SK-N-SH (cell line): ENCODE measurements around the gene SLC22A15. TPM values are rescaled to one million over a fixed set of nuclear protein-coding genes. Genes with fewer than 3 reads are reported as not detected.

Experiments used
- CTCF ChIA-PET: fragments of 300-600, 350-600 bp; formaldehyde crosslinking; extraction: SDS; loops from one replicate; lab custom pipeline; 2021; lab: Yijun Ruan, JAX
- POLR2A ChIA-PET: fragments of 350-600 bp; sonication (Branson Sonifier 250); formaldehyde crosslinking; extraction: SDS; loops from one replicate; lab custom pipeline; 2020; ENCODE audit warnings: antibody characterized with exemption, inconsistent platforms; lab: Yijun Ruan, JAX
- DNase-seq: peaks from one replicate; pipeline ENCODE4 v3.0.0; 2012
- H2AFZ ChIP-seq: fragments of 200-600 bp; sonication (generic); 2 replicates; pipeline ENCODE4 v1.8.1; 2016; ENCODE audit warnings: antibody characterized with exemption, mild to moderate bottlenecking, low read depth
- H3F3A ChIP-seq: fragments of 200-600 bp; sonication (generic); replicated peaks from 2 replicates; pipeline ENCODE3; 2016; ENCODE audit warnings: antibody characterized with exemption, mild to moderate bottlenecking; ENCODE audit not compliant: insufficient read depth
- H3K27ac ChIP-seq, 2 experiments: fragments of 200-500 bp in 1 of 2; fragments of 200-600 bp in 1 of 2; sonication (Bioruptor generic) in 1 of 2; sonication (generic), shearing (Covaris generic) in 1 of 2; 2 replicates each; pipeline versions ENCODE4 v1.5.1 to v1.6.1; 2014 to 2016; ENCODE audit warnings: low read depth in 2 of 2, inconsistent platforms in 1 of 2, low read length in 1 of 2, mild to moderate bottlenecking in 1 of 2, mixed read lengths in 1 of 2
- H3K27me3 ChIP-seq: fragments of 200-600 bp; sonication (generic), shearing (Covaris generic); 2 replicates; pipeline ENCODE4 v1.6.1; 2016; ENCODE audit warnings: mixed run types; ENCODE audit not compliant: insufficient read depth
- H3K36me3 ChIP-seq, 2 experiments: fragments of 200-500 bp in 1 of 2; fragments of 200-600 bp in 1 of 2; sonication (Bioruptor generic) in 1 of 2; sonication (generic) in 1 of 2; replicated peaks in 1 of 2; 2 replicates each; pipeline versions ENCODE3 to v1.5.1; 2014 to 2016; ENCODE audit warnings: low read length in 1 of 2, mild to moderate bottlenecking in 1 of 2; ENCODE audit not compliant: insufficient read depth in 2 of 2, control insufficient read depth in 1 of 2
- H3K4me1 ChIP-seq, 2 experiments: fragments of 200-500 bp in 1 of 2; fragments of 200-600 bp in 1 of 2; sonication (Bioruptor generic) in 1 of 2; sonication (generic), shearing (Covaris generic) in 1 of 2; 2 replicates each; pipeline versions ENCODE4 v1.5.1 to v1.6.1; 2014 to 2016; ENCODE audit warnings: low read depth in 1 of 2, low read length in 1 of 2, mixed run types in 1 of 2; ENCODE audit not compliant: insufficient read depth in 2 of 2, control insufficient read depth in 1 of 2
- H3K4me2 ChIP-seq: fragments of 200-600 bp; sonication (generic), shearing (Covaris generic); 2 replicates; pipeline ENCODE4 v1.6.1; 2017; ENCODE audit warnings: mixed run types
- H3K4me3 ChIP-seq, 2 experiments: fragments of 200-500 bp in 1 of 2; fragments of 200-600 bp in 1 of 2; sonication (Bioruptor generic) in 1 of 2; sonication (generic), shearing (Covaris generic) in 1 of 2; 2 replicates each; pipeline versions ENCODE4 v1.5.1 to v1.8.1; 2014 to 2016; ENCODE audit warnings: low read depth in 2 of 2, inconsistent platforms in 1 of 2, low read length in 1 of 2, mild to moderate bottlenecking in 1 of 2, mixed read lengths in 1 of 2, moderate library complexity in 1 of 2
- H3K79me2 ChIP-seq: fragments of 200-600 bp; sonication (generic); 2 replicates; pipeline ENCODE4 v1.8.1; 2017; ENCODE audit warnings: mild to moderate bottlenecking; ENCODE audit not compliant: insufficient read depth
- H3K9ac ChIP-seq: fragments of 200-600 bp; sonication (generic); 2 replicates; pipeline ENCODE4 v1.6.1; 2017; ENCODE audit warnings: mixed run types
- H3K9me2 ChIP-seq: fragments of 200-600 bp; sonication (generic); 2 replicates; pipeline ENCODE4 v1.6.1; 2017; ENCODE audit warnings: mixed run types
- H3K9me3 ChIP-seq: fragments of 200-600 bp; sonication (generic); 2 replicates; pipeline ENCODE4 v1.6.1; 2017; ENCODE audit warnings: mixed run types, mild to moderate bottlenecking, moderate library complexity
- H4K20me1 ChIP-seq: fragments of 200-600 bp; sonication (generic); 2 replicates; pipeline ENCODE4 v1.6.1; 2017; ENCODE audit warnings: mild to moderate bottlenecking, mixed run types; ENCODE audit not compliant: insufficient read depth
- ELF1 ChIP-seq: IDR thresholded peaks from 2 replicates; pipeline ENCODE4 v1.4.0; 2012
- FOXJ3 ChIP-seq: sonication (generic); formaldehyde crosslinking; IDR thresholded peaks from 2 replicates; pipeline ENCODE4 v1.5.1; 2020; ENCODE audit warnings: mild to moderate bottlenecking, missing genetic modification reagents
- FOXM1 ChIP-seq: IDR thresholded peaks from 2 replicates; pipeline ENCODE4 v1.4.0; 2012; ENCODE audit warnings: low read depth, mild to moderate bottlenecking
- JUND ChIP-seq: IDR thresholded peaks from 2 replicates; pipeline ENCODE4 v1.4.0; 2012
- MEF2A ChIP-seq: IDR thresholded peaks from 2 replicates; pipeline ENCODE4 v1.4.0; 2012; ENCODE audit warnings: low read depth, borderline replicate concordance
- NFIC ChIP-seq: IDR thresholded peaks from 2 replicates; pipeline ENCODE4 v1.4.0; 2012; ENCODE audit warnings: borderline replicate concordance
- POLR2AphosphoS5 ChIP-seq: IDR thresholded peaks from 2 replicates; pipeline ENCODE4 v1.6.1; 2012; ENCODE audit warnings: low read depth, low read length
- RAD21 ChIP-seq: IDR thresholded peaks from 2 replicates; pipeline ENCODE4 v1.6.1; 2012; ENCODE audit warnings: mild to moderate bottlenecking, low read length
- RCOR1 ChIP-seq: fragments of 150-350 bp; IDR thresholded peaks from 2 replicates; pipeline ENCODE4 v1.6.1; 2017; ENCODE audit warnings: antibody characterized with exemption, low read length
- RXRA ChIP-seq: IDR thresholded peaks from 2 replicates; pipeline ENCODE4 v1.4.0; 2012; ENCODE audit warnings: low read depth, mild to moderate bottlenecking, borderline replicate concordance
- SIN3A ChIP-seq: IDR thresholded peaks from 2 replicates; pipeline ENCODE4 v1.6.1; 2012; ENCODE audit warnings: low read depth, mild to moderate bottlenecking, low read length, moderate library complexity, borderline replicate concordance
- TEAD4 ChIP-seq: IDR thresholded peaks from 2 replicates; pipeline ENCODE4 v1.4.0; 2012; ENCODE audit warnings: mild to moderate bottlenecking, borderline replicate concordance; ENCODE audit not compliant: insufficient read depth
- WGBS: methylation state at CpG from one replicate; pipeline ENCODE4 v1.1.6; 2017; ENCODE audit warnings: low lambda C conversion rate; 5-methylcytosine and 5-hydroxymethylcytosine counted together
- polyA plus RNA-seq, 3 experiments: library from polyadenylated mRNA; depleted of rRNA; stranded (reverse); fragments of >200 nt; gene quantifications; 2 replicates each; pipeline ENCODE4 v1.2.3, GENCODE V29; 2012
- TF ChIP-seq, protein P1 (sequence below): IDR thresholded peaks from 2 replicates; pipeline ENCODE4; 2012
- TF ChIP-seq, protein P2 (sequence below): fragments of 150-350 bp; IDR thresholded peaks from 2 replicates; pipeline ENCODE4 v1.6.1; 2016; ENCODE audit warnings: mild to moderate bottlenecking, low read depth, low read length
- TF ChIP-seq, protein P3 (sequence below): fragments of 200-600 bp; sonication (generic); IDR thresholded peaks from 2 replicates; pipeline ENCODE4 v1.6.1; 2017; ENCODE audit warnings: antibody characterized with exemption, mild to moderate bottlenecking, moderate library complexity
- TF ChIP-seq, protein P4 (sequence below): IDR thresholded peaks from 2 replicates; pipeline ENCODE4 v1.4.0; 2012; ENCODE audit warnings: low read depth, borderline replicate concordance

SLC22A15 gene
- polyA plus RNA-seq, 1 of the 3 experiments (the other 2 are of a cell fraction), result 0.13 TPM

DNA sequence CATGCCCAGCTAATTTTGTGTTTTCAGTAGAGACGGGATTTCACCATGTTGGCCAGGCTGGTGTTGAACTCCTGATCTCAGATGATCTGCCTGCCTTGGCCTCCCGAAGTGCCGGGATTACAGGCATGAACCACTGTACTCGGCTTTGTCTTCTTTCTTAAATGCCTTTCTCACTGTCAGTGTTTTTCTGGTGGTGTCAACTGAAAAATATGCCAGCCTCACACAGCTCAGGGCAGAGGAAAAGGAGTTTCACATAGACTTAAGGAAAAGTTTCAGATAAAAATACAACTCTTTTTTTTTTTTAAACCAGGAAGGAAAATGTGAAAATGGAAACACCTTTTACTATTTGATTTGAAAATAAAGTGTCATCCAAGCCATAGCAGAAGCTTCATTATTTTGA is 130.3 kb downstream of the SLC22A15 start:
- POLR2A ChIA-PET, result no interaction called here
- H3K9me2 ChIP-seq, result no peaks in the 10 kb centered on the region
- no peak overlapping the region for H3K27ac ChIP-seq
- CTCF ChIA-PET, result interaction anchor here (0.7 to 1.5 kb wide), 2 partner anchors 379 to 631 kb away, joined by 3 to 5 read pairs; no protein-coding TSS in a partner anchor
- H3F3A ChIP-seq, result no peaks in the 10 kb centered on the region
- H3K9me3 ChIP-seq, result no peaks in the 10 kb centered on the region
- TF ChIP-seq, protein P1, sequence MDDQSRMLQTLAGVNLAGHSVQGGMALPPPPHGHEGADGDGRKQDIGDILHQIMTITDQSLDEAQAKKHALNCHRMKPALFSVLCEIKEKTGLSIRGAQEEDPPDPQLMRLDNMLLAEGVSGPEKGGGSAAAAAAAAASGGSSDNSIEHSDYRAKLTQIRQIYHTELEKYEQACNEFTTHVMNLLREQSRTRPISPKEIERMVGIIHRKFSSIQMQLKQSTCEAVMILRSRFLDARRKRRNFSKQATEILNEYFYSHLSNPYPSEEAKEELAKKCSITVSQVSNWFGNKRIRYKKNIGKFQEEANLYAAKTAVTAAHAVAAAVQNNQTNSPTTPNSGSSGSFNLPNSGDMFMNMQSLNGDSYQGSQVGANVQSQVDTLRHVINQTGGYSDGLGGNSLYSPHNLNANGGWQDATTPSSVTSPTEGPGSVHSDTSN, result no peak
- TF ChIP-seq MEF2A (no peak), SIN3A (no peak), POLR2AphosphoS5 (no peak), RCOR1 (no peak), JUND (no peak), NFIC (no peak), FOXM1 (no peak), RAD21 (no peak), TEAD4 (no peak), FOXJ3 (CRISPR knock-in tag) (no peak)
- no peak overlapping the region for H2AFZ ChIP-seq
- no peak overlapping the region for H3K4me2 ChIP-seq
- WGBS, result 69% methylated on average over 4 of the region's 4 CpGs
- no peaks in the 10 kb centered on the region for H4K20me1 ChIP-seq
- DNase-seq, result no peak
- H3K4me3 ChIP-seq, result no peak overlapping the region
- no peak overlapping the region for H3K9ac ChIP-seq
- H3K79me2 ChIP-seq, result no peaks in the 10 kb centered on the region
- H3K4me1 ChIP-seq, result peaks cover 5 to 6% of the 10 kb centered on the region in 2 experiments; a peak in 3 of 4 replicates
- H3K36me3 ChIP-seq, result no peaks in the 10 kb centered on the region
- H3K27me3 ChIP-seq, result no peaks in the 10 kb centered on the region

DNA sequence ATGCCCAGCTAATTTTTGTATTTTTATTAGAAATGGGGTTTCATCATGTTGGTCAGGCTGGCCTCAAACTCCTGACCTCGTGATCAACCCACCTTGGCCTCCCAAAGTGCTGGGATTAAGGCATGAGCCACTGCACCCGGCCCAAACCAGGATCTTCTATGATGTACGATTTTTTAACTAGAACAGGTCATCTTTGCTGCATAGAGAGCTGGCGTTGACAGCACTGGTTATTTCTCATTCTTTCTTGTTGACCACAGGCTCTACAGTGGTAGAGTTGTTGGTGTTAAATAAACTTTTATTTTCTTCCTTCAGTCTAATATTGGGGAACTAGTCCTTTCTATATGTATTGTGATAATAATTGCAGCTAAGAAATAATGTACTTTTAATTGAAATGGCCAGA is 131.1 kb downstream of the SLC22A15 start:
- POLR2A ChIA-PET, result no interaction called here
- no peak overlapping the region for H3K9ac ChIP-seq
- no peak overlapping the region for H3K4me2 ChIP-seq
- no peak overlapping the region for H3K27ac ChIP-seq
- H3K79me2 ChIP-seq, result no peaks in the 10 kb centered on the region
- H3K9me2 ChIP-seq, result no peaks in the 10 kb centered on the region
- DNase-seq, result no peak
- H3K4me3 ChIP-seq, result no peak overlapping the region
- CTCF ChIA-PET, result interaction anchor here (0.7 to 1.5 kb wide), 3 partner anchors 9 to 378 kb away, joined by 3 to 5 read pairs (median 5); no protein-coding TSS in a partner anchor
- H3F3A ChIP-seq, result no peaks in the 10 kb centered on the region
- peaks cover 6% of the 10 kb centered on the region in 2 experiments; a peak in 3 of 4 replicates for H3K4me1 ChIP-seq
- no peaks in the 10 kb centered on the region for H3K9me3 ChIP-seq
- no peaks in the 10 kb centered on the region for H4K20me1 ChIP-seq
- H2AFZ ChIP-seq, result no peak overlapping the region
- H3K27me3 ChIP-seq, result no peaks in the 10 kb centered on the region
- TF ChIP-seq POLR2AphosphoS5 (no peak), ELF1 (no peak), SIN3A (no peak), JUND (no peak), RXRA (no peak), RCOR1 (no peak)
- TF ChIP-seq, protein P2, sequence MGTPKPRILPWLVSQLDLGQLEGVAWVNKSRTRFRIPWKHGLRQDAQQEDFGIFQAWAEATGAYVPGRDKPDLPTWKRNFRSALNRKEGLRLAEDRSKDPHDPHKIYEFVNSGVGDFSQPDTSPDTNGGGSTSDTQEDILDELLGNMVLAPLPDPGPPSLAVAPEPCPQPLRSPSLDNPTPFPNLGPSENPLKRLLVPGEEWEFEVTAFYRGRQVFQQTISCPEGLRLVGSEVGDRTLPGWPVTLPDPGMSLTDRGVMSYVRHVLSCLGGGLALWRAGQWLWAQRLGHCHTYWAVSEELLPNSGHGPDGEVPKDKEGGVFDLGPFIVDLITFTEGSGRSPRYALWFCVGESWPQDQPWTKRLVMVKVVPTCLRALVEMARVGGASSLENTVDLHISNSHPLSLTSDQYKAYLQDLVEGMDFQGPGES, result no peak
- TF ChIP-seq, protein P3, sequence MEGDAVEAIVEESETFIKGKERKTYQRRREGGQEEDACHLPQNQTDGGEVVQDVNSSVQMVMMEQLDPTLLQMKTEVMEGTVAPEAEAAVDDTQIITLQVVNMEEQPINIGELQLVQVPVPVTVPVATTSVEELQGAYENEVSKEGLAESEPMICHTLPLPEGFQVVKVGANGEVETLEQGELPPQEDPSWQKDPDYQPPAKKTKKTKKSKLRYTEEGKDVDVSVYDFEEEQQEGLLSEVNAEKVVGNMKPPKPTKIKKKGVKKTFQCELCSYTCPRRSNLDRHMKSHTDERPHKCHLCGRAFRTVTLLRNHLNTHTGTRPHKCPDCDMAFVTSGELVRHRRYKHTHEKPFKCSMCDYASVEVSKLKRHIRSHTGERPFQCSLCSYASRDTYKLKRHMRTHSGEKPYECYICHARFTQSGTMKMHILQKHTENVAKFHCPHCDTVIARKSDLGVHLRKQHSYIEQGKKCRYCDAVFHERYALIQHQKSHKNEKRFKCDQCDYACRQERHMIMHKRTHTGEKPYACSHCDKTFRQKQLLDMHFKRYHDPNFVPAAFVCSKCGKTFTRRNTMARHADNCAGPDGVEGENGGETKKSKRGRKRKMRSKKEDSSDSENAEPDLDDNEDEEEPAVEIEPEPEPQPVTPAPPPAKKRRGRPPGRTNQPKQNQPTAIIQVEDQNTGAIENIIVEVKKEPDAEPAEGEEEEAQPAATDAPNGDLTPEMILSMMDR, result no peak
- TF ChIP-seq, protein P1, result no peak
- TF ChIP-seq, protein P4, sequence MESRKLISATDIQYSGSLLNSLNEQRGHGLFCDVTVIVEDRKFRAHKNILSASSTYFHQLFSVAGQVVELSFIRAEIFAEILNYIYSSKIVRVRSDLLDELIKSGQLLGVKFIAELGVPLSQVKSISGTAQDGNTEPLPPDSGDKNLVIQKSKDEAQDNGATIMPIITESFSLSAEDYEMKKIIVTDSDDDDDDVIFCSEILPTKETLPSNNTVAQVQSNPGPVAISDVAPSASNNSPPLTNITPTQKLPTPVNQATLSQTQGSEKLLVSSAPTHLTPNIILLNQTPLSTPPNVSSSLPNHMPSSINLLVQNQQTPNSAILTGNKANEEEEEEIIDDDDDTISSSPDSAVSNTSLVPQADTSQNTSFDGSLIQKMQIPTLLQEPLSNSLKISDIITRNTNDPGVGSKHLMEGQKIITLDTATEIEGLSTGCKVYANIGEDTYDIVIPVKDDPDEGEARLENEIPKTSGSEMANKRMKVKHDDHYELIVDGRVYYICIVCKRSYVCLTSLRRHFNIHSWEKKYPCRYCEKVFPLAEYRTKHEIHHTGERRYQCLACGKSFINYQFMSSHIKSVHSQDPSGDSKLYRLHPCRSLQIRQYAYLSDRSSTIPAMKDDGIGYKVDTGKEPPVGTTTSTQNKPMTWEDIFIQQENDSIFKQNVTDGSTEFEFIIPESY, result no peak
- no peaks in the 10 kb centered on the region for H3K36me3 ChIP-seq
- WGBS, result 44% methylated on average over 4 of the region's 4 CpGs
